ENCODE results near the gene BRINP1.

Gene BRINP1

GRCh38 chr9:119273984-119274665 lies 95.1 kb downstream of the BRINP1 start:
- no peak for FAIRE-seq

- FAIRE-seq = no peak
These were observed 95.8 kb downstream of the BRINP1 start for GRCh38 chr9:119273325-119273904.

- no peak for FAIRE-seq
These were observed 96.6 kb downstream of the BRINP1 start for GRCh38 chr9:119272500-119273211.

- no peak for FAIRE-seq
These were observed 100.2 kb downstream of the BRINP1 start for GRCh38 chr9:119268985-119269384.

GRCh38 chr9:119264165-119264564 lies 105.1 kb downstream of the BRINP1 start:
- no peak for FAIRE-seq

- no peak for FAIRE-seq
These were observed 111.6 kb downstream of the BRINP1 start for GRCh38 chr9:119257592-119257991.

- no peak for FAIRE-seq
These were observed 114.1 kb downstream of the BRINP1 start for GRCh38 chr9:119255116-119255515.

GRCh38 chr9:119252671-119253299 lies 116.5 kb downstream of the BRINP1 start:
- FAIRE-seq = no peak

GRCh38 chr9:119251936-119252335 lies 117.3 kb downstream of the BRINP1 start:
- no peak for FAIRE-seq

GRCh38 chr9:119250730-119251129 lies 118.5 kb downstream of the BRINP1 start:
- FAIRE-seq = no peak

- FAIRE-seq = no peak
These were observed 128.7 kb downstream of the BRINP1 start for GRCh38 chr9:119240546-119240945.

- no peak for FAIRE-seq
These were observed 134.6 kb downstream of the BRINP1 start for GRCh38 chr9:119234636-119235035.

GRCh38 chr9:119227422-119227821 lies 141.8 kb downstream of the BRINP1 start:
- FAIRE-seq = no peak

- FAIRE-seq = no peak
These were observed 144.8 kb downstream of the BRINP1 start for GRCh38 chr9:119224431-119224830.

GRCh38 chr9:119221276-119221675 lies 148.0 kb downstream of the BRINP1 start:
- FAIRE-seq = no peak

GRCh38 chr9:119218293-119218692 lies 150.9 kb downstream of the BRINP1 start:
- no peak for FAIRE-seq

- no peak for FAIRE-seq
These were observed 152.4 kb downstream of the BRINP1 start for GRCh38 chr9:119216651-119217331.

GRCh38 chr9:119215651-119216050 lies 153.6 kb downstream of the BRINP1 start:
- no peak for FAIRE-seq

GRCh38 chr9:119213471-119213870 lies 155.8 kb downstream of the BRINP1 start:
- FAIRE-seq = no peak

GRCh38 chr9:119197893-119198607 lies 171.2 kb downstream of the BRINP1 start:
- FAIRE-seq = no peak

- no peak for FAIRE-seq
These were observed 173.7 kb downstream of the BRINP1 start for GRCh38 chr9:119195521-119195920.

GRCh38 chr9:119185298-119185697 lies 183.9 kb downstream of the BRINP1 start:
- no peak for FAIRE-seq

Data from A204.1 (cell line).